ENCODE measurements around the gene EBI3.
"Not testable (repeated sequence)": the region's sequence is repeated elsewhere in the genome, so short reads cannot be mapped to it uniquely, and the experiment has no call there.

EBI3 gene

DNA sequence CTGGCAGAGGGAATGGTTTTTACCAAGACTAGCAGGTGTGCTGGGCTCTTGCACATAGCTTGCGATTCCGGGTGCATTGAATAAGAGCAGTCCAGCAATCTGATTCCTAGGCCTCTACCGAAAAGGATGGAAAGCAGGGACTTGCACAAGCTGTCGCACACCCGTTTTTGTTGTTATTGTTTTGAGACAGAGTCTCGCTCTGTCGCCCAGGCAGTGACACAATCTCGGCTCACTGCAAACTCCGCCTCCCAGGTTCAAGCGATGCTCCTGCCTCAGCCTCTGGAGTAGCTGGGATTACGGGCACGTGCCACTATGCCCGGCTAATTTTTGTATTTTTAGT, 5.5 kb downstream of the EBI3 start:
- H3K36me3 ChIP-seq (ENCODE audit: control insufficient read depth, insufficient read depth, low read length), result no peaks in the 10 kb centered on the region
- no peaks in the 10 kb centered on the region for H3K27me3 ChIP-seq (ENCODE audit: control insufficient read depth, insufficient read depth, low read length, poor library complexity, severe bottlenecking)
- no peak overlapping the region for H3K27ac ChIP-seq (ENCODE audit: insufficient read depth, low read depth, low read length, poor library complexity, severe bottlenecking)
- WGBS, 2 experiments, result 89% methylated on average over 13 of the region's 13 CpGs
- H3K9me3 ChIP-seq (ENCODE audit: control insufficient read depth, low read length), result no peaks in the 10 kb centered on the region
- H3K4me1 ChIP-seq (ENCODE audit: control insufficient read depth, insufficient read depth, low read length), result no peaks in the 10 kb centered on the region
- H3K4me3 ChIP-seq (ENCODE audit: insufficient read depth, low read depth, low read length), result no peak overlapping the region

DNA sequence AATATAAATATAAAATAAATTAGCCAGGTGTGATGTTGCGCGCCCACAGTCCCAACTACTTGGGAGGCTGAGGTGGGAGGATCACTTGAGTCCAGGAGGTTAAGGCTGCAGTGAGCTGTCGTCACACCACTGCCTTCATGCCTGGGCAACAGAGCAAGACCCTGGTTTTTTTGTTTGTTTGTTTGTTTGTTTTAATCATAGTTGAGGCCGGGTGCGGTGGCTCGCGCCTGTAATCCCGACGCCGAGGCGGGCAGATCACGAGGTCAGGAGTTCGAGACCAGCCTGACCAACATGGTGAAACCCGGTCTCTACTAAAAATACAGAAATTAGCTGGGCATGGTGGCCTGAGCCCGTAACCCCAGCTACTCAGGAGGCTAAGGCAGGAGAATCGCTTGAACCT, 8.2 kb downstream of the EBI3 start:
- not testable (repeated sequence) for H3K9me3 ChIP-seq (ENCODE audit: control insufficient read depth, low read length); H3K36me3 ChIP-seq (ENCODE audit: control insufficient read depth, insufficient read depth, low read length); H3K4me1 ChIP-seq (ENCODE audit: control insufficient read depth, insufficient read depth, low read length); H3K27me3 ChIP-seq (ENCODE audit: control insufficient read depth, insufficient read depth, low read length, poor library complexity, severe bottlenecking); H3K27ac ChIP-seq (ENCODE audit: insufficient read depth, low read depth, low read length, poor library complexity, severe bottlenecking); H3K4me3 ChIP-seq (ENCODE audit: insufficient read depth, low read depth, low read length)
- 91 to 94% methylated on average over 16 of the region's 16 CpGs for WGBS, 2 experiments

DNA sequence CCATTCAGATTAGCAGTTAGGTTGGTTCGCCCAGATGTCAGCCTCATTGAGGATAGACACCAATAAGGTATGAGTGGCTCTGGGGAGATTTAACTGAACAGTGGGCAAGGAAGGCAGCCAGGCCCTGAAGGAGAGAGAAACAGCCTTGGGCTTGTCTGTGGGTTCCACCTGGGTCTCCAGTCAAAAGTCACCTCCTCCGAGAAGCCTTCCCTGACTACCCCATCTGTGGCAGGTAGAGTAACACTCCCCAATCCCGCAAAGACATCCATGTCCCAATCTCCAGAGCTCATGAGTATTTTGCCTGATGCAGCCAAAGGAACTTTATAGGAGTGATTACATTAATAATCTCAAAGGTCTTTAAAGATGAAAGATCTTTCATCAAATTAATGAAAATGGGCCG, 9.5 kb downstream of the EBI3 start:
- H3K27ac ChIP-seq (ENCODE audit: insufficient read depth, low read depth, low read length, poor library complexity, severe bottlenecking), result no peak overlapping the region
- no peaks in the 10 kb centered on the region for H3K4me1 ChIP-seq (ENCODE audit: control insufficient read depth, insufficient read depth, low read length)
- no peaks in the 10 kb centered on the region for H3K36me3 ChIP-seq (ENCODE audit: control insufficient read depth, insufficient read depth, low read length)
- no peaks in the 10 kb centered on the region for H3K9me3 ChIP-seq (ENCODE audit: control insufficient read depth, low read length)
- H3K4me3 ChIP-seq (ENCODE audit: insufficient read depth, low read depth, low read length), result no peak overlapping the region
- H3K27me3 ChIP-seq (ENCODE audit: control insufficient read depth, insufficient read depth, low read length, poor library complexity, severe bottlenecking), result no peaks in the 10 kb centered on the region
- WGBS, 2 experiments, result 97% methylated on average over 4 of the region's 4 CpGs

DNA sequence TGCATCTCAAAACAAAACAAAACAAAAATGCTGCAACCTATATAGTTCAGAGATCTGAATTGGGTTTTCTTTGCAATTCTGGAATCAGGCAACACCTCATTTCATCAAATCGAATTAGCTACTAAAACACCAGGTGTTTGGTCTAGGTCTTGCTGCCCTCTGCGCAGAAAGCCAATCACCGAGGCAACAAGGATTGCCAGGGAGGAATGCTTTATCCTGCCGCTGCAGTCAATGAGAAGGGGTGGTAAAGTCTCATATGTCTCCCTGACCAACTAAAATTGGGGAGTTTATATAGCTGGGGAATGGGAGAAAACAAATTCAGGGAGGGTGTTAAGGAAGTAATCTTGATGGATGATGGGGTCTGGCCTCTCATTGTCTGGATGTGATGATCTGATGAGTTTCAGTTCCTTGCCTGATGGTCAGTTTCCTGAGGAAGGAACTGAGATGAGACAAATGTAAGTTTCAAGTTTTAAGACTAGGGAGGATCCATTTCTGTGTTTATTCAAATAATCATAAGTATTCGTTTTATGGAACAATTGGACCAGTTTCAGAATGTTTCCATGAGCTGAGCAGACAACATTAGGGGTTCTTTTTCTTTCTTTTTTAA, 12.6 kb downstream of the EBI3 start:
- Histone ChIP-seq H3K4me3 (ENCODE audit: insufficient read depth, low read depth, low read length) (no peak overlapping the region), H3K36me3 (ENCODE audit: control insufficient read depth, insufficient read depth, low read length) (no peaks in the 10 kb centered on the region), H3K4me1 (ENCODE audit: control insufficient read depth, insufficient read depth, low read length) (peaks cover 5% of the 10 kb centered on the region), H3K9me3 (ENCODE audit: control insufficient read depth, low read length) (no peaks in the 10 kb centered on the region), H3K27me3 (ENCODE audit: control insufficient read depth, insufficient read depth, low read length, poor library complexity, severe bottlenecking) (no peaks in the 10 kb centered on the region), H3K27ac (ENCODE audit: insufficient read depth, low read depth, low read length, poor library complexity, severe bottlenecking) (no peak overlapping the region)
- WGBS, 2 experiments, result 81% methylated on average over 5 of the region's 5 CpGs

DNA sequence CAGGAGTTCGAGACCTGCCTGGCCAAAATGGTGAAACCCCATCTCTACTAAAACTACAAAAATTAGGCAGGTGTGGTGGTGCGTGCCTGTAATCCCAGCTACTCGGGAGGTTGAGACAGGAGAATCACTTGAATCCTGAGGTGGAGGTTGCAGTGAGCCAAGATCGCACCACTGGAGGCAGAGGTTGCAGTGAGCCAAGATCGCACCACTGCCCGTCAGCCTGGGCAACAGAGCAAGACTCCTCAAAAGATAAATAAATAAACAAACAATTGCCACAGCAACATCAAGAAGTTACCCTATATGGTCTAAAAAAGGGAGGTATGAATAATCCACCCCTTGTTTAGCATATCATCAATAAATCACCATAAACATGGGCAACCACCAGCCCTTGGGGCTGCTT, 16.6 kb downstream of the EBI3 start:
- not testable (repeated sequence) for H3K27ac ChIP-seq (ENCODE audit: insufficient read depth, low read depth, low read length, poor library complexity, severe bottlenecking); H3K4me1 ChIP-seq (ENCODE audit: control insufficient read depth, insufficient read depth, low read length); H3K27me3 ChIP-seq (ENCODE audit: control insufficient read depth, insufficient read depth, low read length, poor library complexity, severe bottlenecking); H3K9me3 ChIP-seq (ENCODE audit: control insufficient read depth, low read length)
- WGBS, 2 experiments, result 90 to 98% methylated on average over 6 of the region's 6 CpGs
- Histone ChIP-seq H3K4me3 (ENCODE audit: insufficient read depth, low read depth, low read length) (peak overlapping the region; percentile 82), H3K36me3 (ENCODE audit: control insufficient read depth, insufficient read depth, low read length) (peaks cover 10% of the 10 kb centered on the region)

DNA sequence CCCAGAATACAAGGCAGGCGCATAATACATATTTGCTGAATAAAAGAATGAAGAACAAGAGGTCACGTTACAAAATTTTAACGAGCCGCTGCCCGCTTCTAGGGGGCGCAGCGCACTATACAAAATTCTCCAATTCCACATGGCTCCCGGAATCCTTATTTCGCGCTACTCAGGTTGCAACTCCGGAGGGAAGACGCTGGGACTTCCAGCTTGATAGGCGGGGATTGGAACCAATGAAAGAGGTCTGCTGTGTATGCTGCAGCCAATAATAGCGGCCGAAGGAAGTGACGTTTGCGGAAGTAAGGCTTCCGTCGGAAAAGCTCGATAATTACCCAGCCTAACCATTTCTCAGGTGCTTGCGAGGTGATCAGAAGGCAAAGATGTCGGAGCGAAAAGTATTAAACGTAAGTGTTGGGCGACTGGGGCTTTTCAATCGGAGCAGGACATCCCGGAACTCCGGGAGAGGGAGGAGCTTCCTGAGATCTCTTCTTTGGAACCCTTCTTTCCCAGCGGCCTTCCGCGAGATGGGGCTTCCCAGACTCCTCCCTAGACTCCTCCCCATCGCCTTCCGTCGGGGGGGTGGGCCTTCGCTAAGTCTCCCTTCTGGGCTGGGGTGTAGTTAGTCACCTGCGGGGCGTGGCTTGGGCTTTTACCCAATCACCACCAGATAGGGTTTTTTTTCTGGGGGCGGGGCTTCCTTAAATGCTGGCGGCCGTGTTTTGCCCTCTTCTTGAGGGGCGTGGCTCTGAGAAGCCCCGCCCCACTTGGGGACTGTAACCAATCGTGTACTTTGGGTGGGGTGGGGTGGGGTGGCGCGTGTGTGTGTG, 17.7 kb downstream of the EBI3 start, which contains the start of gene YJU2:
Gene YJU2 (plus strand): TSS at position 314 of the 827 bp plus-strand sequence. CDS start 67 bp downstream, at position 381.
- peak within 1 kb of the TSS; percentile 82 for H3K4me3 ChIP-seq (ENCODE audit: insufficient read depth, low read depth, low read length)
- H3K27me3 ChIP-seq (ENCODE audit: control insufficient read depth, insufficient read depth, low read length, poor library complexity, severe bottlenecking), result no peaks in the 10 kb centered on the region
- WGBS, 2 experiments, result 0% methylated on average over 42 to 45 of the region's 45 CpGs
- H3K27ac ChIP-seq (ENCODE audit: insufficient read depth, low read depth, low read length, poor library complexity, severe bottlenecking), result peak within 1 kb of the TSS; percentile 95
- no peaks in the 10 kb centered on the region for H3K9me3 ChIP-seq (ENCODE audit: control insufficient read depth, low read length)
- H3K4me1 ChIP-seq (ENCODE audit: control insufficient read depth, insufficient read depth, low read length), result peaks cover 5% of the 10 kb centered on the region
- peaks cover 18% of the 10 kb centered on the region for H3K36me3 ChIP-seq (ENCODE audit: control insufficient read depth, insufficient read depth, low read length)

DNA sequence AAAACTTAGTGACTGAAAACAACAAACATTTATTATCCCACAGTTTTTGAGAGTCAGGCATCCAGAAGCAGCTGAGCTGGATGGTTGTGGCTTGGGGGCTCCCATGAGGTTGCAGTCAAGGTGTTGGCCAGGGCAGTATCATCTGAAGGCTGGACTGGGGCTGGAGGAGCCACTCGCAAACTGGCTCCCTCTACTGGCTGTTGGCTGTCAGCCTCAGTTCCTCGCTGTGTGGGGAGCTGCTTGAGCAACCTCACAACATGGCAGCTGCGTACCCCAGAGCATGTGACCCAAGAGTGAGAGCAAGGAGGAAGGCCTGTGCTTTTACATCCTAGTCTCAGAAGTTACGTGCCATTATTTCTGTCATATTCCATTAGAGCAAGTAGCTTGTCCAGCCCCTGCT, 27.2 kb downstream of the EBI3 start:
- H3K36me3 ChIP-seq (ENCODE audit: control insufficient read depth, insufficient read depth, low read length), result peaks cover 55% of the 10 kb centered on the region
- H3K27ac ChIP-seq (ENCODE audit: insufficient read depth, low read depth, low read length, poor library complexity, severe bottlenecking), result no peak overlapping the region
- H3K9me3 ChIP-seq (ENCODE audit: control insufficient read depth, low read length), result no peaks in the 10 kb centered on the region
- H3K4me1 ChIP-seq (ENCODE audit: control insufficient read depth, insufficient read depth, low read length), result no peaks in the 10 kb centered on the region
- H3K27me3 ChIP-seq (ENCODE audit: control insufficient read depth, insufficient read depth, low read length, poor library complexity, severe bottlenecking), result no peaks in the 10 kb centered on the region
- no peak overlapping the region for H3K4me3 ChIP-seq (ENCODE audit: insufficient read depth, low read depth, low read length)
- 96 to 98% methylated on average over 4 of the region's 4 CpGs for WGBS, 2 experiments

DNA sequence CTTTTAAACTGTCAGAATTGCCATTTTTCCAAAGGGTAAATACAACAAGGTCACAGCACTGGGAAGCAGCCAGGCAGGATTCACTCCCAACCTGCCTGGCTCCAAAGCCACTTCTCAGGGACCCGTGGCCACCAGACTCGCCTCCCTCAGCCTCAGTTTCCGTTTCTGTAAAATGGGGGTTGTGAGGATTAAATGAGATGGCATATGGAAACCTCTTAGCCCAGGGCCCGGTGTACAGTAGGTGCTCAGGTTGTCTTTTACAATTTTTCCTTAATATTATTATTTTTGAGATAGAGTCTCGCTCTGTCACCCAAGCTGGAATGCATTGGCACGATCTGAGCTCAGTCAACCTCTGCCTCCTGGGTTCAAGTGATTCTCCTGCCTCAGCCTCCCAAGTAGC, 27.7 kb downstream of the EBI3 start:
- Histone ChIP-seq H3K4me1 (ENCODE audit: control insufficient read depth, insufficient read depth, low read length) (no peaks in the 10 kb centered on the region), H3K36me3 (ENCODE audit: control insufficient read depth, insufficient read depth, low read length) (peaks cover 55% of the 10 kb centered on the region), H3K27me3 (ENCODE audit: control insufficient read depth, insufficient read depth, low read length, poor library complexity, severe bottlenecking) (no peaks in the 10 kb centered on the region), H3K4me3 (ENCODE audit: insufficient read depth, low read depth, low read length) (no peak overlapping the region), H3K9me3 (ENCODE audit: control insufficient read depth, low read length) (no peaks in the 10 kb centered on the region), H3K27ac (ENCODE audit: insufficient read depth, low read depth, low read length, poor library complexity, severe bottlenecking) (no peak overlapping the region)
- 95 to 96% methylated on average over 5 to 6 of the region's 6 CpGs for WGBS, 2 experiments

DNA sequence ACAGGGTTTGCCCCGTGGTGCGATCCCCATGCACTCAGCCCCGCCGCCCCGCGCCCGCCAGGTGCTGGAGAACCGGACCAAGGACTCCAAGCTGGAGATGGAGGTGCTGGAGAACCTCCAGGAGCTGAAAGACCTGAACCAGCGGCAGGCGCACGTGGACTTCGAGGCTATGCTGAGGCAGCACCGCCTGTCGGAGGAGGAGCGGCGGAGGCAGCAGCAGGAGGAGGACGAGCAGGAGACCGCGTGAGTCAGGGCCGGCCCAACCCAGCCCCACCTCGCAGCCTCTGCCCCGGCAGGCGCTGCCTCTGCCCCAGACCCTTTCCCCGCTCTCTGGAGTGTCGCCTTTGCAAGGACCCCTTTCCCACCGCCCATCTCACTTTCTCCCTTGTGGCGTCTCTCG, 28.9 kb downstream of the EBI3 start:
- Histone ChIP-seq H3K9me3 (ENCODE audit: control insufficient read depth, low read length) (no peaks in the 10 kb centered on the region), H3K4me1 (ENCODE audit: control insufficient read depth, insufficient read depth, low read length) (no peaks in the 10 kb centered on the region), H3K4me3 (ENCODE audit: insufficient read depth, low read depth, low read length) (no peak overlapping the region), H3K27me3 (ENCODE audit: control insufficient read depth, insufficient read depth, low read length, poor library complexity, severe bottlenecking) (no peaks in the 10 kb centered on the region), H3K36me3 (ENCODE audit: control insufficient read depth, insufficient read depth, low read length) (peaks cover 51% of the 10 kb centered on the region), H3K27ac (ENCODE audit: insufficient read depth, low read depth, low read length, poor library complexity, severe bottlenecking) (no peak overlapping the region)
- WGBS, 2 experiments, result 96 to 97% methylated on average over 28 of the region's 28 CpGs

DNA sequence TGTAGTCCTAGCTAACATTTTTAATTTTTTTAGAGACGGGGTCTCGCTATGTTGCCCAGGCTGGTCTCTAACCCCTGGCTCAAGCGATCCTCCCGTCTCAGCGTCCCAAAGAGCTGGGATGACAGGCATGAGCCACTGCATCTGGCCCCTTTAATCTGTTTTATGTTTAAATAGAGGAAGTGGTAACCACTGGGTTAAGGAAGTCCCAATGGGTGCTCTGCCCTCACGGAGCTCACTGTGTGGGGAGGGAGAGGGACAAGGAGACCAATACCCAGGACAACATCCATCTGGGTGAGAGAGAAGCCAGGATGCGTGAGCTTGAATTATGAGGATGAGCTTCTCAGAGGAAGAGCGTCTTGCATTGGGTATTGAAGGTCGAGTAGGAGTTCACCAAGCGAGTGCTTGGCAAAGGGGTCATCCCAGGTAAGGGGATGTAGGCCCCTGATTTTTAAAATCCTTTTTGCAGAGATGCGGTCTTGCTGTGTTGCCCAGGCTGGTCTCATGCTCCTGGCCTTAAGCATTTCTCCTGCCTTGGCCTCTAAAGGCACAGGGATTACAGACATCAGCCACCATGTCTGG, 31.4 kb downstream of the EBI3 start:
- H3K4me1 ChIP-seq (ENCODE audit: control insufficient read depth, insufficient read depth, low read length), result no peaks in the 10 kb centered on the region
- no peaks in the 10 kb centered on the region for H3K9me3 ChIP-seq (ENCODE audit: control insufficient read depth, low read length)
- H3K4me3 ChIP-seq (ENCODE audit: insufficient read depth, low read depth, low read length), result no peak overlapping the region
- H3K27me3 ChIP-seq (ENCODE audit: control insufficient read depth, insufficient read depth, low read length, poor library complexity, severe bottlenecking), result no peaks in the 10 kb centered on the region
- 96 to 97% methylated on average over 10 to 11 of the region's 11 CpGs for WGBS, 2 experiments
- H3K27ac ChIP-seq (ENCODE audit: insufficient read depth, low read depth, low read length, poor library complexity, severe bottlenecking), result no peak overlapping the region
- peaks cover 42% of the 10 kb centered on the region for H3K36me3 ChIP-seq (ENCODE audit: control insufficient read depth, insufficient read depth, low read length)
